H9 (cell line): Measurements from ENCODE around the gene AIF1L. TPM values are rescaled to one million over a fixed set of nuclear protein-coding genes. Genes with fewer than 3 reads are reported as not detected.

Experiments
- DNase-seq: peaks from one replicate; pipeline ENCODE4 v3.0.0-alpha.2; 2017
- H2AFZ ChIP-seq: one replicate; pipeline ENCODE4 v1.6.1; 2013; ENCODE audit warnings: mild to moderate bottlenecking, low read length, control low read depth, moderate library complexity
- H2AK5ac ChIP-seq: 2 replicates; pipeline ENCODE4 v1.6.1; 2013; ENCODE audit warnings: low read length, control low read depth, mixed read lengths; ENCODE audit not compliant: insufficient read length
- H2BK120ac ChIP-seq: one replicate; pipeline ENCODE4 v1.6.1; 2013; ENCODE audit warnings: low read depth, mild to moderate bottlenecking, low read length, control low read depth, inconsistent platforms; ENCODE audit not compliant: poor library complexity, severe bottlenecking
- H2BK12ac ChIP-seq: 2 replicates; pipeline ENCODE4 v1.6.1; 2013; ENCODE audit warnings: low read length, control low read depth, mixed read lengths, low read depth; ENCODE audit not compliant: insufficient read length
- H2BK15ac ChIP-seq: 2 replicates; pipeline ENCODE4 v1.6.1; 2013; ENCODE audit warnings: low read depth, low read length, control low read depth
- H2BK20ac ChIP-seq: one replicate; pipeline ENCODE4 v1.6.1; 2013; ENCODE audit warnings: low read depth, mild to moderate bottlenecking, low read length, control low read depth, inconsistent platforms; ENCODE audit not compliant: poor library complexity, severe bottlenecking
- H2BK5ac ChIP-seq: 2 replicates; pipeline ENCODE4 v1.6.1; 2013; ENCODE audit warnings: low read length, control low read depth, mixed read lengths; ENCODE audit not compliant: insufficient read length
- H3K14ac ChIP-seq: 2 replicates; pipeline ENCODE4 v1.6.1; 2013; ENCODE audit warnings: low read length, control low read depth; ENCODE audit not compliant: insufficient read depth
- H3K18ac ChIP-seq: 2 replicates; pipeline ENCODE4 v1.6.1; 2013; ENCODE audit warnings: low read depth, mild to moderate bottlenecking, mixed read lengths, low read length, control low read depth; ENCODE audit not compliant: insufficient read length
- H3K23ac ChIP-seq: 2 replicates; pipeline ENCODE4 v1.6.1; 2013; ENCODE audit warnings: low read length, control low read depth, mixed read lengths, low read depth; ENCODE audit not compliant: insufficient read length
- H3K23me2 ChIP-seq: 2 replicates; pipeline ENCODE4 v1.6.1; 2013; ENCODE audit warnings: low read depth, mild to moderate bottlenecking, mixed read lengths, low read length, control low read depth; ENCODE audit not compliant: insufficient read length, poor library complexity, severe bottlenecking
- H3K27ac ChIP-seq: 2 replicates; pipeline ENCODE4 v1.5.1; 2013; ENCODE audit warnings: low read length, control low read depth, mixed read lengths, low read depth; ENCODE audit not compliant: insufficient read length
- H3K27me3 ChIP-seq: 2 replicates; pipeline ENCODE4 v1.6.1; 2013; ENCODE audit warnings: low read length, control low read depth, inconsistent platforms; ENCODE audit not compliant: insufficient read depth
- H3K4ac ChIP-seq: 2 replicates; pipeline ENCODE4 v1.6.1; 2013; ENCODE audit warnings: low read depth, mild to moderate bottlenecking, control low read depth, inconsistent platforms, low read length, moderate library complexity
- H3K4me1 ChIP-seq: 2 replicates; pipeline ENCODE4 v1.6.1; 2013; ENCODE audit warnings: low read length, control low read depth, inconsistent platforms; ENCODE audit not compliant: insufficient read depth
- H3K4me2 ChIP-seq: 2 replicates; pipeline ENCODE4 v1.6.1; 2013; ENCODE audit warnings: low read length, control low read depth, mixed read lengths; ENCODE audit not compliant: insufficient read length, insufficient read depth
- H3K56ac ChIP-seq: 2 replicates; pipeline ENCODE4 v1.6.1; 2013; ENCODE audit warnings: low read depth, mild to moderate bottlenecking, mixed read lengths, low read length, control low read depth; ENCODE audit not compliant: insufficient read length
- H3K79me1 ChIP-seq: 2 replicates; pipeline ENCODE4 v1.6.1; 2013; ENCODE audit warnings: low read depth, mild to moderate bottlenecking, moderate library complexity, low read length, control low read depth, inconsistent platforms; ENCODE audit not compliant: insufficient read depth, poor library complexity, severe bottlenecking
- H3K79me2 ChIP-seq: 2 replicates; pipeline ENCODE4 v1.6.1; 2013; ENCODE audit warnings: low read length, control low read depth, inconsistent platforms; ENCODE audit not compliant: insufficient read depth
- H3K9ac ChIP-seq: 2 replicates; pipeline ENCODE4 v1.6.1; 2013; ENCODE audit warnings: low read length, control low read depth, mixed read lengths; ENCODE audit not compliant: insufficient read length; ENCODE audit errors: extremely low read depth
- H3K9me3 ChIP-seq: one replicate; pipeline ENCODE4 v1.6.1; 2013; ENCODE audit warnings: low read depth, low read length, inconsistent platforms; ENCODE audit not compliant: control insufficient read depth
- H3T11ph ChIP-seq: one replicate; pipeline ENCODE4 v1.6.1; 2013; ENCODE audit warnings: mild to moderate bottlenecking, low read length, control low read depth, inconsistent platforms
- H4K20me1 ChIP-seq: one replicate; pipeline ENCODE4 v1.6.1; 2013; ENCODE audit not compliant: control insufficient read depth, insufficient read length, insufficient read depth
- H4K5ac ChIP-seq: 2 replicates; pipeline ENCODE4 v1.6.1; 2013; ENCODE audit warnings: low read depth, mild to moderate bottlenecking, mixed read lengths, low read length, control low read depth; ENCODE audit not compliant: insufficient read length
- H4K8ac ChIP-seq: replicated peaks from 2 replicates; pipeline ENCODE4 v1.6.1; 2013; ENCODE audit warnings: low read length, control low read depth, mixed read lengths, low read depth; ENCODE audit not compliant: insufficient read length
- H4K91ac ChIP-seq: 2 replicates; pipeline ENCODE4 v1.6.1; 2013; ENCODE audit warnings: low read depth, mild to moderate bottlenecking, moderate library complexity, mixed read lengths, low read length, control low read depth; ENCODE audit not compliant: insufficient read length
- H3K27ac Mint-ChIP-seq, 3 experiments: 2 replicates in 2 of 3; 3 replicates in 1 of 3; pipeline ENCODE4 v1.8.0; 2020 to 2021; ENCODE audit warnings: mixed read lengths in 3 of 3, mild to moderate bottlenecking in 1 of 3, moderate library complexity in 1 of 3
- H3K27me3 Mint-ChIP-seq: 2 replicates; pipeline ENCODE4 v1.8.0; 2021; ENCODE audit warnings: low read depth, mild to moderate bottlenecking, moderate library complexity, mixed read lengths
- H3K36me3 Mint-ChIP-seq, 3 experiments: 2 replicates in 2 of 3; 3 replicates in 1 of 3; pipeline ENCODE4 v1.8.0; 2020 to 2021; ENCODE audit warnings: low read depth in 3 of 3, mixed read lengths in 3 of 3; ENCODE audit not compliant: insufficient read depth in 1 of 3
- H3K4me1 Mint-ChIP-seq, 2 experiments: 2 replicates each; pipeline ENCODE4 v1.8.0; 2020; ENCODE audit warnings: mixed read lengths in 2 of 2
- H3K4me3 Mint-ChIP-seq, 2 experiments: 2 replicates in 1 of 2; 3 replicates in 1 of 2; pipeline ENCODE4 v1.8.0; 2020 to 2021; ENCODE audit warnings: mild to moderate bottlenecking in 2 of 2, mixed read lengths in 2 of 2, moderate library complexity in 1 of 2
- H3K9me3 Mint-ChIP-seq, 2 experiments: 2 replicates in 1 of 2; 3 replicates in 1 of 2; pipeline ENCODE4 v1.8.0; 2020; ENCODE audit warnings: mild to moderate bottlenecking in 2 of 2, mixed read lengths in 2 of 2, moderate library complexity in 1 of 2
- CTCF ChIP-seq: fragments of 200-600 bp; sonication (generic); conservative IDR thresholded peaks from 3 replicates; pipeline ENCODE4 v1.8.0; 2021; ENCODE audit warnings: antibody characterized with exemption, mild to moderate bottlenecking
- WGBS: extraction: QIAGEN DNeasy Blood & Tissue Kit; methylation state at CpG from one replicate; pipeline ENCODE4 v1.1.7; 2013; ENCODE audit warnings: missing lambda C conversion rate, low lambda C conversion rate, mixed read lengths; ENCODE audit not compliant: insufficient read length; ENCODE audit errors: extremely low coverage; 5-methylcytosine and 5-hydroxymethylcytosine counted together
- total RNA-seq: library from RNA; stranded (reverse); gene quantifications from 2 replicates; pipeline ENCODE4 v1.2.1, GENCODE V29; 2021

The AIF1L gene
- total RNA-seq, 1 experiment from 2014 or later: 122 TPM

DNA sequence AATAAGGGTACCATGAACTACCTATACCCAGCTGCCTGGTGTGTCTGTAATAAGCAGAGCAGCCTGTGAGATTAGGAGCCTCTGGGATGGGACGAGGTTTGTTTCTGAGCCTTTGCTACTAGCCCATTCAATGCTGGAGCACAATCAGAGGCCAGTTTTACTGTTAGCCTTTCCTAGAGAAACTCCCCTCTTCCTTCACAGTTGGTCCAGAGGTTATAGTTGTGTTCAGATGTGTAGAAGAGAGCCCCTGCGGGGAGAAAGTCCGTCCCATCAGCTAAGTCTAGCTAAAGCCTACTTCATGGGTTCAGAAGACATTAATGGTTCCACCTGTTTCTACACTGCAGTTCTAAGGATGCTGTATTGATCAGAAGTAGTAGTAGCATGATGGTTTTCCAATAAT lies 45.8 kb downstream of the AIF1L start:
- Histone ChIP-seq H3K79me1 (no peaks in the 10 kb centered on the region), H3K9ac (no peak overlapping the region), H3K27ac (no peak overlapping the region), H2BK5ac (no peak overlapping the region), H3K4me2 (no peak overlapping the region), H3K9me3 (no peaks in the 10 kb centered on the region), H4K91ac (no peak overlapping the region), H4K8ac (no peak overlapping the region), H3K18ac (no peak overlapping the region), H2AFZ (no peak overlapping the region), H2BK20ac (no peak overlapping the region), H3K23ac (no peak overlapping the region), H4K20me1 (no peaks in the 10 kb centered on the region), H3K27me3 (no peaks in the 10 kb centered on the region), H2BK12ac (no peak overlapping the region), H3K56ac (no peak overlapping the region), H2AK5ac (no peak overlapping the region), H4K5ac (no peak overlapping the region), H2BK120ac (no peak overlapping the region), H3K14ac (no peak overlapping the region), H3K4me1 (no peaks in the 10 kb centered on the region), H3K23me2 (no peaks in the 10 kb centered on the region), H3T11ph (no peak overlapping the region), H2BK15ac (no peak overlapping the region), H3K79me2 (no peaks in the 10 kb centered on the region), H3K4ac (no peak overlapping the region)
- no peak for TF ChIP-seq CTCF
- no peak for DNase-seq
- H3K27ac Mint-ChIP-seq: peak overlapping the region in 1 of 3 experiments; percentile 24; a peak in 1 of 7 replicates
- H3K4me3 Mint-ChIP-seq: no peak overlapping the region
- peaks cover 0 to 11% of the 10 kb centered on the region in 2 experiments; a peak in 2 of 4 replicates for H3K4me1 Mint-ChIP-seq
- no peaks in the 10 kb centered on the region for H3K27me3 Mint-ChIP-seq
- no peaks in the 10 kb centered on the region for H3K9me3 Mint-ChIP-seq
- H3K36me3 Mint-ChIP-seq: peaks cover 30 to 92% (median 75%) of the 10 kb centered on the region in 3 experiments; a peak in 6 of 7 replicates
- no CpG with 5 or more reads among the region's 3 CpGs for WGBS
